ENCODE data around the gene FAM20C.

FAM20C gene

GRCh38 chr7:193481-194251 lies 1.3 kb downstream of the FAM20C start (continued):
- TF ChIP-seq ZNF155 (tag by site-specific recombination; IDR thresholded peaks at IDR 0.05) (no peak), ZFHX2 (tag by site-specific recombination; conservative IDR thresholded peaks at IDR 0.05) (peak; percentile 59), ZNF629 (tag by site-specific recombination; IDR thresholded peaks at IDR 0.05) (no peak), WT1 (tag by site-specific recombination; IDR thresholded peaks at IDR 0.05) (no peak), KLF17 (tag by site-specific recombination; IDR thresholded peaks at IDR 0.05) (no peak), ZNF626 (tag by site-specific recombination; IDR thresholded peaks at IDR 0.05) (no peak), SP7 (tag by site-specific recombination; IDR thresholded peaks at IDR 0.05) (no peak), ZNF10 (tag by site-specific recombination; IDR thresholded peaks at IDR 0.05) (no peak), ZNF174 (tag by site-specific recombination; IDR thresholded peaks at IDR 0.05) (no peak), ZNF26 (tag by site-specific recombination; IDR thresholded peaks at IDR 0.05) (no peak), ZNF132 (tag by site-specific recombination; IDR thresholded peaks at IDR 0.05; ENCODE audit: borderline replicate concordance) (no peak), GLIS1 (tag by site-specific recombination; IDR thresholded peaks at IDR 0.05) (peak; percentile 37; the same call in 1 of the 2 replicates), PRDM6 (tag by site-specific recombination; IDR thresholded peaks at IDR 0.05) (no peak), ZNF501 (tag by site-specific recombination; IDR thresholded peaks at IDR 0.05) (no peak), ZBTB8A (tag by site-specific recombination; IDR thresholded peaks at IDR 0.05) (peak; percentile 78)
- TF ChIP-seq, protein P1, sequence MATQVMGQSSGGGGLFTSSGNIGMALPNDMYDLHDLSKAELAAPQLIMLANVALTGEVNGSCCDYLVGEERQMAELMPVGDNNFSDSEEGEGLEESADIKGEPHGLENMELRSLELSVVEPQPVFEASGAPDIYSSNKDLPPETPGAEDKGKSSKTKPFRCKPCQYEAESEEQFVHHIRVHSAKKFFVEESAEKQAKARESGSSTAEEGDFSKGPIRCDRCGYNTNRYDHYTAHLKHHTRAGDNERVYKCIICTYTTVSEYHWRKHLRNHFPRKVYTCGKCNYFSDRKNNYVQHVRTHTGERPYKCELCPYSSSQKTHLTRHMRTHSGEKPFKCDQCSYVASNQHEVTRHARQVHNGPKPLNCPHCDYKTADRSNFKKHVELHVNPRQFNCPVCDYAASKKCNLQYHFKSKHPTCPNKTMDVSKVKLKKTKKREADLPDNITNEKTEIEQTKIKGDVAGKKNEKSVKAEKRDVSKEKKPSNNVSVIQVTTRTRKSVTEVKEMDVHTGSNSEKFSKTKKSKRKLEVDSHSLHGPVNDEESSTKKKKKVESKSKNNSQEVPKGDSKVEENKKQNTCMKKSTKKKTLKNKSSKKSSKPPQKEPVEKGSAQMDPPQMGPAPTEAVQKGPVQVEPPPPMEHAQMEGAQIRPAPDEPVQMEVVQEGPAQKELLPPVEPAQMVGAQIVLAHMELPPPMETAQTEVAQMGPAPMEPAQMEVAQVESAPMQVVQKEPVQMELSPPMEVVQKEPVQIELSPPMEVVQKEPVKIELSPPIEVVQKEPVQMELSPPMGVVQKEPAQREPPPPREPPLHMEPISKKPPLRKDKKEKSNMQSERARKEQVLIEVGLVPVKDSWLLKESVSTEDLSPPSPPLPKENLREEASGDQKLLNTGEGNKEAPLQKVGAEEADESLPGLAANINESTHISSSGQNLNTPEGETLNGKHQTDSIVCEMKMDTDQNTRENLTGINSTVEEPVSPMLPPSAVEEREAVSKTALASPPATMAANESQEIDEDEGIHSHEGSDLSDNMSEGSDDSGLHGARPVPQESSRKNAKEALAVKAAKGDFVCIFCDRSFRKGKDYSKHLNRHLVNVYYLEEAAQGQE (tag by site-specific recombination; IDR thresholded peaks at IDR 0.05) = no peak
- TF ChIP-seq, protein P2, sequence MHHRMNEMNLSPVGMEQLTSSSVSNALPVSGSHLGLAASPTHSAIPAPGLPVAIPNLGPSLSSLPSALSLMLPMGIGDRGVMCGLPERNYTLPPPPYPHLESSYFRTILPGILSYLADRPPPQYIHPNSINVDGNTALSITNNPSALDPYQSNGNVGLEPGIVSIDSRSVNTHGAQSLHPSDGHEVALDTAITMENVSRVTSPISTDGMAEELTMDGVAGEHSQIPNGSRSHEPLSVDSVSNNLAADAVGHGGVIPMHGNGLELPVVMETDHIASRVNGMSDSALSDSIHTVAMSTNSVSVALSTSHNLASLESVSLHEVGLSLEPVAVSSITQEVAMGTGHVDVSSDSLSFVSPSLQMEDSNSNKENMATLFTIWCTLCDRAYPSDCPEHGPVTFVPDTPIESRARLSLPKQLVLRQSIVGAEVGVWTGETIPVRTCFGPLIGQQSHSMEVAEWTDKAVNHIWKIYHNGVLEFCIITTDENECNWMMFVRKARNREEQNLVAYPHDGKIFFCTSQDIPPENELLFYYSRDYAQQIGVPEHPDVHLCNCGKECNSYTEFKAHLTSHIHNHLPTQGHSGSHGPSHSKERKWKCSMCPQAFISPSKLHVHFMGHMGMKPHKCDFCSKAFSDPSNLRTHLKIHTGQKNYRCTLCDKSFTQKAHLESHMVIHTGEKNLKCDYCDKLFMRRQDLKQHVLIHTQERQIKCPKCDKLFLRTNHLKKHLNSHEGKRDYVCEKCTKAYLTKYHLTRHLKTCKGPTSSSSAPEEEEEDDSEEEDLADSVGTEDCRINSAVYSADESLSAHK (tag by site-specific recombination; IDR thresholded peaks at IDR 0.05) = no peak
- TF ChIP-seq, protein P3, sequence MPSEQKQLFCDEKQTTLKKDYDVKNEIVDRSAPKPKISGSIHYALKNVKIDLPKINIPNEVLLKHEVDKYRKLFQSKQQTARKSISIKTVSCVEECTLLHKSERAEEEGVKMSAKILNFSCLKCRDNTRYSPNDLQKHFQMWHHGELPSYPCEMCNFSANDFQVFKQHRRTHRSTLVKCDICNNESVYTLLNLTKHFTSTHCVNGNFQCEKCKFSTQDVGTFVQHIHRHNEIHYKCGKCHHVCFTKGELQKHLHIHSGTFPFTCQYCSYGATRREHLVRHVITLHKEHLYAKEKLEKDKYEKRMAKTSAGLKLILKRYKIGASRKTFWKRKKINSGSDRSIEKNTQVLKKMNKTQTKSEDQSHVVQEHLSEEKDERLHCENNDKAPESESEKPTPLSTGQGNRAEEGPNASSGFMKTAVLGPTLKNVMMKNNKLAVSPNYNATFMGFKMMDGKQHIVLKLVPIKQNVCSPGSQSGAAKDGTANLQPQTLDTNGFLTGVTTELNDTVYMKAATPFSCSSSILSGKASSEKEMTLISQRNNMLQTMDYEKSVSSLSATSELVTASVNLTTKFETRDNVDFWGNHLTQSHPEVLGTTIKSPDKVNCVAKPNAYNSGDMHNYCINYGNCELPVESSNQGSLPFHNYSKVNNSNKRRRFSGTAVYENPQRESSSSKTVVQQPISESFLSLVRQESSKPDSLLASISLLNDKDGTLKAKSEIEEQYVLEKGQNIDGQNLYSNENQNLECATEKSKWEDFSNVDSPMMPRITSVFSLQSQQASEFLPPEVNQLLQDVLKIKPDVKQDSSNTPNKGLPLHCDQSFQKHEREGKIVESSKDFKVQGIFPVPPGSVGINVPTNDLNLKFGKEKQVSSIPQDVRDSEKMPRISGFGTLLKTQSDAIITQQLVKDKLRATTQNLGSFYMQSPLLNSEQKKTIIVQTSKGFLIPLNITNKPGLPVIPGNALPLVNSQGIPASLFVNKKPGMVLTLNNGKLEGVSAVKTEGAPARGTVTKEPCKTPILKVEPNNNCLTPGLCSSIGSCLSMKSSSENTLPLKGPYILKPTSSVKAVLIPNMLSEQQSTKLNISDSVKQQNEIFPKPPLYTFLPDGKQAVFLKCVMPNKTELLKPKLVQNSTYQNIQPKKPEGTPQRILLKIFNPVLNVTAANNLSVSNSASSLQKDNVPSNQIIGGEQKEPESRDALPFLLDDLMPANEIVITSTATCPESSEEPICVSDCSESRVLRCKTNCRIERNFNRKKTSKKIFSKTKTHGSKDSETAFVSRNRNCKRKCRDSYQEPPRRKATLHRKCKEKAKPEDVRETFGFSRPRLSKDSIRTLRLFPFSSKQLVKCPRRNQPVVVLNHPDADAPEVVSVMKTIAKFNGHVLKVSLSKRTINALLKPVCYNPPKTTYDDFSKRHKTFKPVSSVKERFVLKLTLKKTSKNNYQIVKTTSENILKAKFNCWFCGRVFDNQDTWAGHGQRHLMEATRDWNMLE (tag by site-specific recombination; conservative IDR thresholded peaks at IDR 0.05; ENCODE audit: low read depth) = no peak
- TF ChIP-seq, protein P4, sequence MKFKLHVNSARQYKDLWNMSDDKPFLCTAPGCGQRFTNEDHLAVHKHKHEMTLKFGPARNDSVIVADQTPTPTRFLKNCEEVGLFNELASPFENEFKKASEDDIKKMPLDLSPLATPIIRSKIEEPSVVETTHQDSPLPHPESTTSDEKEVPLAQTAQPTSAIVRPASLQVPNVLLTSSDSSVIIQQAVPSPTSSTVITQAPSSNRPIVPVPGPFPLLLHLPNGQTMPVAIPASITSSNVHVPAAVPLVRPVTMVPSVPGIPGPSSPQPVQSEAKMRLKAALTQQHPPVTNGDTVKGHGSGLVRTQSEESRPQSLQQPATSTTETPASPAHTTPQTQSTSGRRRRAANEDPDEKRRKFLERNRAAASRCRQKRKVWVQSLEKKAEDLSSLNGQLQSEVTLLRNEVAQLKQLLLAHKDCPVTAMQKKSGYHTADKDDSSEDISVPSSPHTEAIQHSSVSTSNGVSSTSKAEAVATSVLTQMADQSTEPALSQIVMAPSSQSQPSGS (tag by site-specific recombination; IDR thresholded peaks at IDR 0.05; ENCODE audit: low read depth) = no peak
- TF ChIP-seq, protein P5, sequence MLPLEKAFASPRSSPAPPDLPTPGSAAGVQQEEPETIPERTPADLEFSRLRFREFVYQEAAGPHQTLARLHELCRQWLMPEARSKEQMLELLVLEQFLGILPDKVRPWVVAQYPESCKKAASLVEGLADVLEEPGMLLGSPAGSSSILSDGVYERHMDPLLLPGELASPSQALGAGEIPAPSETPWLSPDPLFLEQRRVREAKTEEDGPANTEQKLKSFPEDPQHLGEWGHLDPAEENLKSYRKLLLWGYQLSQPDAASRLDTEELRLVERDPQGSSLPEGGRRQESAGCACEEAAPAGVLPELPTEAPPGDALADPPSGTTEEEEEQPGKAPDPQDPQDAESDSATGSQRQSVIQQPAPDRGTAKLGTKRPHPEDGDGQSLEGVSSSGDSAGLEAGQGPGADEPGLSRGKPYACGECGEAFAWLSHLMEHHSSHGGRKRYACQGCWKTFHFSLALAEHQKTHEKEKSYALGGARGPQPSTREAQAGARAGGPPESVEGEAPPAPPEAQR (tag by site-specific recombination; IDR thresholded peaks at IDR 0.05) = no peak
